Mesenchymal stem cell (in vitro differentiated cells and primary cell): Measurements from ENCODE around the gene S100B.

Source experiments
- DNase-seq: peaks from one replicate; pipeline ENCODE4 v3.0.0-alpha.2; 2013
- H2AFZ ChIP-seq: one replicate; pipeline ENCODE4 v1.6.1; 2013; ENCODE audit warnings: low read depth, mild to moderate bottlenecking, control low read depth, inconsistent platforms, low read length, moderate library complexity
- H2AK5ac ChIP-seq: 2 replicates; pipeline ENCODE4 v1.6.1; 2013; ENCODE audit warnings: low read length, moderate library complexity, mild to moderate bottlenecking, inconsistent platforms; ENCODE audit not compliant: severe bottlenecking
- H2BK120ac ChIP-seq: one replicate; pipeline ENCODE4 v1.6.1; 2013; ENCODE audit warnings: low read depth, mild to moderate bottlenecking, inconsistent platforms, low read length, moderate library complexity
- H2BK12ac ChIP-seq, 2 experiments: one replicate each; pipeline ENCODE4 v1.6.1; 2013; ENCODE audit warnings: inconsistent platforms in 2 of 2, low read length in 2 of 2, mild to moderate bottlenecking in 2 of 2, moderate library complexity in 2 of 2, control low read depth in 1 of 2
- H2BK15ac ChIP-seq: one replicate; pipeline ENCODE4 v1.6.1; 2013; ENCODE audit warnings: mild to moderate bottlenecking, low read depth, inconsistent platforms; ENCODE audit not compliant: poor library complexity, severe bottlenecking
- H2BK5ac ChIP-seq: 2 replicates; pipeline ENCODE4 v1.6.1; 2013; ENCODE audit warnings: low read depth, mild to moderate bottlenecking, low read length, control low read depth, inconsistent platforms; ENCODE audit not compliant: poor library complexity, severe bottlenecking
- H3K14ac ChIP-seq, 2 experiments: one replicate each; pipeline ENCODE4 v1.6.1; 2013; ENCODE audit warnings: inconsistent platforms in 2 of 2, low read length in 2 of 2, control low read depth in 1 of 2, mild to moderate bottlenecking in 1 of 2, moderate library complexity in 1 of 2
- H3K18ac ChIP-seq, 2 experiments: one replicate each; pipeline ENCODE4 v1.6.1; 2013; ENCODE audit warnings: inconsistent platforms in 2 of 2, low read length in 2 of 2, control low read depth in 1 of 2, low read depth in 1 of 2, mild to moderate bottlenecking in 1 of 2
- H3K23ac ChIP-seq, 2 experiments: one replicate each; pipeline ENCODE4 v1.6.1; 2013; ENCODE audit warnings: inconsistent platforms in 2 of 2, low read length in 2 of 2, mild to moderate bottlenecking in 2 of 2, moderate library complexity in 2 of 2, control low read depth in 1 of 2
- H3K27ac ChIP-seq: 2 replicates; pipeline ENCODE4 v1.5.1; 2013; ENCODE audit warnings: mild to moderate bottlenecking, moderate library complexity, low read length, control low read depth, inconsistent platforms; ENCODE audit not compliant: poor library complexity, severe bottlenecking
- H3K27me3 ChIP-seq, 2 experiments: 2 replicates each; pipeline versions ENCODE4 v1.6.1 to v1.7.0; 2013; ENCODE audit warnings: low read length in 2 of 2, mild to moderate bottlenecking in 2 of 2, moderate library complexity in 2 of 2, control low read depth in 1 of 2, inconsistent platforms in 1 of 2; ENCODE audit not compliant: control insufficient read depth in 1 of 2, insufficient read depth in 1 of 2
- H3K36me3 ChIP-seq, 2 experiments: 2 replicates each; pipeline versions ENCODE4 v1.6.1 to v1.7.0; 2013; ENCODE audit warnings: low read length in 2 of 2, control low read depth in 1 of 2, inconsistent platforms in 1 of 2, low read depth in 1 of 2, mild to moderate bottlenecking in 1 of 2; ENCODE audit not compliant: insufficient read depth in 2 of 2, control insufficient read depth in 1 of 2
- H3K4ac ChIP-seq, 2 experiments: one replicate each; pipeline ENCODE4 v1.6.1; 2013; ENCODE audit warnings: inconsistent platforms in 2 of 2, low read length in 2 of 2, mild to moderate bottlenecking in 2 of 2, moderate library complexity in 2 of 2, control low read depth in 1 of 2, low read depth in 1 of 2
- H3K4me1 ChIP-seq: 2 replicates; pipeline ENCODE4 v1.6.1; 2013; ENCODE audit warnings: low read depth, low read length, control low read depth; ENCODE audit not compliant: control insufficient read depth, insufficient read depth
- H3K4me2 ChIP-seq: 2 replicates; pipeline ENCODE4 v1.6.1; 2013; ENCODE audit warnings: low read length, mild to moderate bottlenecking, inconsistent platforms; ENCODE audit not compliant: poor library complexity, severe bottlenecking
- H3K4me3 ChIP-seq, 2 experiments: 2 replicates each; pipeline versions ENCODE4 v1.5.1 to v1.7.0; 2013; ENCODE audit warnings: low read length in 2 of 2, mild to moderate bottlenecking in 2 of 2, control low read depth in 1 of 2, low read depth in 1 of 2; ENCODE audit not compliant: insufficient read depth in 1 of 2
- H3K79me1 ChIP-seq: replicated peaks from 2 replicates; pipeline ENCODE4 v1.6.1; 2013; ENCODE audit warnings: mild to moderate bottlenecking, control low read depth, low read length, inconsistent platforms; ENCODE audit not compliant: poor library complexity, severe bottlenecking
- H3K9ac ChIP-seq: 2 replicates; pipeline ENCODE4 v1.7.0; 2013; ENCODE audit warnings: mild to moderate bottlenecking, low read length, moderate library complexity
- H3K9me3 ChIP-seq: 2 replicates; pipeline ENCODE4 v1.7.0; 2013; ENCODE audit warnings: mild to moderate bottlenecking, low read length; ENCODE audit not compliant: control insufficient read depth
- H4K8ac ChIP-seq: one replicate; pipeline ENCODE4 v1.6.1; 2013; ENCODE audit warnings: inconsistent platforms, mild to moderate bottlenecking, low read length, moderate library complexity
- H4K91ac ChIP-seq: one replicate; pipeline ENCODE4 v1.6.1; 2013; ENCODE audit warnings: mild to moderate bottlenecking, low read length, inconsistent platforms
- WGBS: methylation state at CpG from one replicate; pipeline ENCODE4 v1.1.7; 2013; ENCODE audit warnings: mixed read lengths; 5-methylcytosine and 5-hydroxymethylcytosine counted together

The S100B gene

GRCh38 chr21:46624050-46624449 lies 19.2 kb upstream of the S100B start:
- Histone ChIP-seq H3K4ac (no peak overlapping the region), H2AFZ (no peak overlapping the region), H4K91ac (no peak overlapping the region), H2BK5ac (no peak overlapping the region), H3K9ac (no peak overlapping the region), H3K79me1 (no peaks in the 10 kb centered on the region), H3K23ac (no peak overlapping the region), H3K4me1 (peaks cover 8% of the 10 kb centered on the region), H3K9me3 (peaks cover 35% of the 10 kb centered on the region), H4K8ac (no peak overlapping the region), H2BK12ac (no peak overlapping the region), H3K27me3 (peaks cover 4 to 13% of the 10 kb centered on the region in 2 experiments), H3K14ac (no peak overlapping the region), H3K4me2 (no peak overlapping the region), H3K18ac (no peak overlapping the region), H2BK15ac (no peak overlapping the region), H2AK5ac (no peak overlapping the region), H3K36me3 (no peaks in the 10 kb centered on the region), H3K4me3 (no peak overlapping the region), H2BK120ac (no peak overlapping the region), H3K27ac (no peak overlapping the region)
- WGBS = 93% methylated on average over 16 of the region's 16 CpGs
- no peak for DNase-seq

- Histone ChIP-seq H3K9ac (no peak overlapping the region), H3K36me3 (no peaks in the 10 kb centered on the region), H2AFZ (no peak overlapping the region), H3K4me2 (no peak overlapping the region), H2BK5ac (no peak overlapping the region), H3K27me3 (peaks cover 0 to 3% of the 10 kb centered on the region in 2 experiments), H4K8ac (no peak overlapping the region), H3K79me1 (no peaks in the 10 kb centered on the region), H2BK15ac (no peak overlapping the region), H3K23ac (no peak overlapping the region), H3K4me3 (no peak overlapping the region), H4K91ac (no peak overlapping the region), H3K4ac (no peak overlapping the region), H3K9me3 (peaks cover 33% of the 10 kb centered on the region), H3K27ac (peak overlapping the region; percentile 60), H2BK12ac (no peak overlapping the region), H3K4me1 (peaks cover 8% of the 10 kb centered on the region), H2BK120ac (no peak overlapping the region), H3K18ac (no peak overlapping the region), H2AK5ac (no peak overlapping the region), H3K14ac (no peak overlapping the region)
- 86% methylated on average over 4 of the region's 4 CpGs for WGBS
- no peak for DNase-seq
Measured at GRCh38 chr21:46622226-46622625, 17.3 kb upstream of the S100B start.

DNA sequence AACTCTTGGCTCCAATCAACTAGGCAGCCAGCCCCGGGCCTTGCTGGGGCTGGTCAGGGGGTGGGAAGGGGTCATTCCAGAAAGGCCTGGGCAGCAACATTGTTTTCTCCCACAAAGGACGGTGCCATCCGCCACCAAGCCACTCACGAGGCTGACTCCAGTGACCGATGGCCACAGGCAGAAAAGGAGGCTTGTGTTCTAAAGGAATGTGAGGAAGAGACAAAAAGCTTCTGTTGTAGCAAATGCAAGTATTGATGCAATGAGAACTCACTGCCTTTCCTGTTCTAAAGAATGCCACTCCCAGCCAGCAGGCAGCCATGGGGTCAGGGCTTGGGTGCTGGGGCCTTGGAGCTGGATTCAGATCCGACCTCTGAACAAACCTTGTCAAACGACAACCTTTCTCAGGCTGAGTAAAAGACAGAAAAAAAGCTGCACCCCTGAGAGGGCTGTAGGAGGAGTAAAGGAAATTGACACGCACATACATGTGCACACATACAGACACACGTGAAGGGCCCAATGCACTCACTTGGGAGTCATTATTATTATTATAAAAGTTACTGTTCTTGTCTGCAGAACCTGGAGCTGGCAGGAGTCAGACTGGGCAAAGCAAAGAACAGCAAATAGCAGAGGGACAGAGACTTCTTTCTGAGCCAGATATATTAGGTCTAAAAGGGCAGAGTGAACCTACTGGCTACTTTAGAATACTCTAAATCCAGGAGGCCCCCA lies 16.7 kb upstream of the S100B start:
- Histone ChIP-seq H3K23ac (no peak overlapping the region), H3K27me3 (peaks cover 0 to 3% of the 10 kb centered on the region in 2 experiments), H4K91ac (no peak overlapping the region), H3K4me3 (no peak overlapping the region), H2BK120ac (no peak overlapping the region), H3K36me3 (no peaks in the 10 kb centered on the region), H2BK15ac (no peak overlapping the region), H3K9ac (no peak overlapping the region), H4K8ac (no peak overlapping the region), H3K4me1 (peaks cover 8% of the 10 kb centered on the region), H3K4me2 (no peak overlapping the region), H3K79me1 (no peaks in the 10 kb centered on the region), H3K18ac (no peak overlapping the region), H3K27ac (peak overlapping the region; percentile 60), H2BK5ac (no peak overlapping the region), H2BK12ac (no peak overlapping the region), H2AFZ (no peak overlapping the region), H3K4ac (no peak overlapping the region), H3K14ac (no peak overlapping the region), H3K9me3 (peaks cover 33% of the 10 kb centered on the region), H2AK5ac (no peak overlapping the region)
- 94% methylated on average over 7 of the region's 9 CpGs for whole genome bisulfite sequencing
- no peak for DNase-seq

- Histone ChIP-seq H3K4ac (no peak overlapping the region), H3K9ac (no peak overlapping the region), H3K18ac (no peak overlapping the region), H3K36me3 (no peaks in the 10 kb centered on the region), H3K4me3 (no peak overlapping the region), H2BK15ac (no peak overlapping the region), H2AK5ac (peak overlapping the region; percentile 1), H3K79me1 (no peaks in the 10 kb centered on the region), H4K91ac (no peak overlapping the region), H3K4me1 (peaks cover 8% of the 10 kb centered on the region), H2BK5ac (no peak overlapping the region), H3K4me2 (no peak overlapping the region), H3K23ac (no peak overlapping the region), H2AFZ (no peak overlapping the region), H3K27ac (no peak overlapping the region), H4K8ac (no peak overlapping the region), H3K9me3 (peaks cover 25% of the 10 kb centered on the region), H3K14ac (no peak overlapping the region), H2BK120ac (no peak overlapping the region), H3K27me3 (peaks cover 0 to 3% of the 10 kb centered on the region in 2 experiments), H2BK12ac (no peak overlapping the region)
- WGBS = 95% methylated on average over 7 of the region's 7 CpGs
- DNase-seq = no peak
Measured at GRCh38 chr21:46620846-46621245, 16.0 kb upstream of the S100B start.
